ENCODE results near the gene NACC2.

Gene NACC2

GRCh38 chr9:136019681-136020060 is 75.4 kb downstream of the NACC2 start:
- H3K4me3 ChIP-seq (ENCODE audit: control insufficient read depth, low read depth, low read length), result no peak overlapping the region
- no peak for DNase-seq (ENCODE audit: low read depth)
- no peak for TF ChIP-seq CTCF (IDR thresholded peaks at IDR 0.05; ENCODE audit: control insufficient read depth, insufficient read depth, low read depth, low read length, missing control alignments)

- H3K4me3 ChIP-seq (ENCODE audit: control insufficient read depth, low read depth, low read length), result no peak overlapping the region
- no peak for DNase-seq (ENCODE audit: low read depth)
- TF ChIP-seq CTCF (IDR thresholded peaks at IDR 0.05; ENCODE audit: control insufficient read depth, insufficient read depth, low read depth, low read length, missing control alignments), result no peak
These were observed 75.9 kb downstream of the NACC2 start for GRCh38 chr9:136019041-136019680.

GRCh38 chr9:136018257-136019031 is 76.6 kb downstream of the NACC2 start:
- TF ChIP-seq CTCF (IDR thresholded peaks at IDR 0.05; ENCODE audit: control insufficient read depth, insufficient read depth, low read depth, low read length, missing control alignments), result no peak
- no peak overlapping the region for H3K4me3 ChIP-seq (ENCODE audit: control insufficient read depth, low read depth, low read length)
- no peak for DNase-seq (ENCODE audit: low read depth)

- no peak for DNase-seq (ENCODE audit: low read depth)
- no peak for TF ChIP-seq CTCF (IDR thresholded peaks at IDR 0.05; ENCODE audit: control insufficient read depth, insufficient read depth, low read depth, low read length, missing control alignments)
These were observed 77.5 kb downstream of the NACC2 start for GRCh38 chr9:136017289-136018190.

GRCh38 chr9:136016572-136017288 is 78.4 kb downstream of the NACC2 start:
- DNase-seq (ENCODE audit: low read depth), result no peak
- TF ChIP-seq CTCF (IDR thresholded peaks at IDR 0.05; ENCODE audit: control insufficient read depth, insufficient read depth, low read depth, low read length, missing control alignments), result no peak
- H3K4me3 ChIP-seq (ENCODE audit: control insufficient read depth, low read depth, low read length), result no peak overlapping the region

More at GRCh38 chr9:136017289-136018190, 77.5 kb downstream of the NACC2 start:
- H3K4me3 ChIP-seq (ENCODE audit: control insufficient read depth, low read depth, low read length), result no peak overlapping the region
